ENCODE measurements around the gene A3GALT2. TPM values are rescaled to one million over a fixed set of nuclear protein-coding genes. Genes with fewer than 3 reads are reported as not detected.

A3GALT2 gene
- total and polyA plus RNA-seq, 9 donors: not detected

DNA sequence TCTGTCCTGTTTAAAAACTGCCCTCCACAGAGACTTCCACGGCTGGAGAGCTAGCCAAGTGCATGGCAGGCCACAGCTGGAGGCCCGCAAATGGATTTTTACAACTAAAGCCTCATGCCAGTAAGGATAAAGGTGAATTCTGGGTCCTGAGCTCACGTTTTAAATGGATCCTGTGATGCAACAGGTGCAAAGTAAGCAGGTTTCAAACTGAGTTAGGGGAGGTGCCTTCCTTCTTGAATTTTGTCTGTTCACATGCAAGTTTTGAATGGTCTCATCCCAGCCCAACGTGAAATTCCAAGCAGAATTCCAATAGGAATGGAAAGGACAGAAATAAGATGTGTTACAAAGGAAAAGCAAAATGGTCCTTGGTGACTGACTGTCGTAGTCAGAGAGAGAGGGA is 36.2 kb upstream of the A3GALT2 start:
- no peak for DNase-seq
- Histone ChIP-seq H3K4me1 (ENCODE audit: insufficient read depth) (no peaks in the 10 kb centered on the region), H3K27me3 (no peaks in the 10 kb centered on the region), H3K36me3 (no peaks in the 10 kb centered on the region), H3K4me3 (no peak overlapping the region), H3K27ac (no peak overlapping the region), H3K9me3 (no peaks in the 10 kb centered on the region)
- 87 to 94% (median 93%) methylated on average over 5 of the region's 5 CpGs for WGBS, 3 donors
- intact Hi-C loops (cut with DNase I): no loop called here
- TF ChIP-seq CTCF (IDR thresholded peaks at IDR 0.05) (no peak), POLR2A (IDR thresholded peaks at IDR 0.05) (no peak), EP300 (IDR thresholded peaks at IDR 0.05) (no peak)

DNA sequence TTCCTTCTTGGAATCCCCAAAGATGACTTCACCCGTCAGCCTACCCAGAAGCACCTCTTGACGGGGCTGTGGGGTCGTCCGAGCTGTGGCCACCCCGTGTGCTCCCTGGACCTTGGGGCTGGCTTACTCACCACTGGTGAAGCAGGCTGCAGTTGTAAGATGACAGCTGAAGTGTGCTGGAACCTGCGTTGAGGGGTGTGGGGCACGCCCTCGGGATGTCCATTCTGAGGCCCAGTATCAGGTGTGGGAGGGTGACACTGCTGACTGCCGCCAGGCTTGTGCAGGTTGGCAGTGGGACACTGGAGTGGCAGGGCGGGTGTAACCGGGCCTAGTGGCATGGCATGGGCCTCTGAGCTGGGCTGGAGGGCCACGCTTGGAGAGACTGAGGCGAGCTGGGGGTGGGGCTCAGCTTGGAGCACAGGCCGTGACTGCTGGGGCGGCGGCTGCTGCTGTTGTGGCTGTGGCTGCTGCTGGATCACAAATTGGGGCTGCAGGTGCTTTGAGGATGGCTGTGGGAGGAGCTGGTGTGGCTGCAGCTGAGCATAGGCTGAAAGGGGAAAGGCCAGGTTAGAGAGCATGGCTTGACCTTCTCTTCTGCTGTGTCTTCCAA is 33.9 kb upstream of the A3GALT2 start:
- WGBS, 3 donors: 91% methylated on average over 16 of the region's 16 CpGs
- no peak for DNase-seq
- H3K27ac ChIP-seq: no peak overlapping the region
- H3K4me3 ChIP-seq: no peak overlapping the region
- H3K9me3 ChIP-seq: no peaks in the 10 kb centered on the region
- intact Hi-C loops (cut with DNase I): no loop called here
- no peaks in the 10 kb centered on the region for H3K36me3 ChIP-seq
- H3K4me1 ChIP-seq (ENCODE audit: insufficient read depth): peaks cover 3% of the 10 kb centered on the region
- no peaks in the 10 kb centered on the region for H3K27me3 ChIP-seq
- TF ChIP-seq CTCF (IDR thresholded peaks at IDR 0.05) (no peak), EP300 (IDR thresholded peaks at IDR 0.05) (no peak), POLR2A (IDR thresholded peaks at IDR 0.05) (no peak)

DNA sequence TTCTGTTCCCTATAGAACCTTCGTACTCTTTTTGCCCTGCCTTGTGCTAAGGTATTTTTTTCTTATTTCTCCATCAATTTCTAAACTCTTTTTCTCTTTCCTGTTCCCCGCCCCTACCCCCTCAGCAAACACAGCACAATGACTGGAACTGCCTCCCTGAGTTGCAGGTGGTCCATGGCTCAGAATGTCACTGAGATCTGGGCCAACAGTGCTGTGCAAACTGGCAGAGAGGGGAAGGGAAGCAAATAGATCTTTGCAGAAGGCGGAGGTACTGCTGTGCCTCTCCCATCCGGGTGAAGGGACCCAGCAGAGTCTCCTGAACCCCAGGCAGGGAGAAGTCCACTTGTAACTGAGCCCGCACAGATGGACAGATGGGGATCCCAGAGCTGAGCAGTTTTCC is 32.6 kb upstream of the A3GALT2 start:
- WGBS, 3 donors: 90 to 93% (median 92%) methylated on average over 5 of the region's 5 CpGs
- DNase-seq: no peak
- Histone ChIP-seq H3K36me3 (no peaks in the 10 kb centered on the region), H3K9me3 (no peaks in the 10 kb centered on the region), H3K4me1 (ENCODE audit: insufficient read depth) (peaks cover 3% of the 10 kb centered on the region), H3K27me3 (no peaks in the 10 kb centered on the region), H3K4me3 (no peak overlapping the region), H3K27ac (no peak overlapping the region)
- intact Hi-C loops (cut with DNase I): no loop called here
- TF ChIP-seq POLR2A (IDR thresholded peaks at IDR 0.05): no peak
- no peak for TF ChIP-seq EP300 (IDR thresholded peaks at IDR 0.05)
- no peak for TF ChIP-seq CTCF (IDR thresholded peaks at IDR 0.05)

GRCh38 chr1:33351281-33351660 is 30.4 kb upstream of the A3GALT2 start:
- DNase-seq: no peak
- WGBS, 3 donors: 87 to 91% (median 89%) methylated on average over 6 of the region's 6 CpGs
- TF ChIP-seq EP300 (IDR thresholded peaks at IDR 0.05) (no peak), POLR2A (IDR thresholded peaks at IDR 0.05) (no peak), CTCF (IDR thresholded peaks at IDR 0.05) (no peak)
- Histone ChIP-seq H3K9me3 (no peaks in the 10 kb centered on the region), H3K27ac (no peak overlapping the region), H3K4me3 (no peak overlapping the region), H3K4me1 (ENCODE audit: insufficient read depth) (peaks cover 12% of the 10 kb centered on the region), H3K36me3 (no peaks in the 10 kb centered on the region), H3K27me3 (no peaks in the 10 kb centered on the region)
- intact Hi-C loops (cut with DNase I): no loop called here

All from ovary (tissue), 9 donors.